Naive B cell (primary cell): ENCODE results near the gene E2F7. TPM values are rescaled to one million over a fixed set of nuclear protein-coding genes. Genes with fewer than 3 reads are reported as not detected.
"Not testable (repeated sequence)": the region's sequence is repeated elsewhere in the genome, so short reads cannot be mapped to it uniquely, and the experiment has no call there.

ENCODE experiments used
- ATAC-seq, 2 donors: fragments of 150-1000 bp; cut with Tn5 transposase; 2 replicates each; pipeline ENCODE4 v1.10.0; 2021; ENCODE audit warnings: low read depth in 2 of 2, mild to moderate bottlenecking in 2 of 2, moderate library complexity in 2 of 2
- DNase-seq: peaks from one replicate; pipeline ENCODE4 v3.0.0; 2022
- H3K27ac Mint-ChIP-seq, 6 donors: one replicate each; pipeline ENCODE4 v1.8.0; 2020 to 2022; ENCODE audit warnings: mild to moderate bottlenecking in 6 of 6, mixed read lengths in 6 of 6, moderate library complexity in 5 of 6, inconsistent platforms in 2 of 6
- H3K27me3 Mint-ChIP-seq, 3 donors: one replicate each; pipeline ENCODE4 v1.8.0; 2021 to 2022; ENCODE audit warnings: mixed read lengths in 3 of 3, mild to moderate bottlenecking in 1 of 3
- H3K36me3 Mint-ChIP-seq, 2 donors: one replicate each; pipeline ENCODE4 v1.8.0; 2020 to 2022; ENCODE audit warnings: mixed read lengths in 2 of 2, inconsistent platforms in 1 of 2, mild to moderate bottlenecking in 1 of 2
- H3K4me1 Mint-ChIP-seq, 3 donors: one replicate each; pipeline ENCODE4 v1.8.0; 2020 to 2022; ENCODE audit warnings: mixed read lengths in 3 of 3, inconsistent platforms in 1 of 3, mild to moderate bottlenecking in 1 of 3, moderate library complexity in 1 of 3
- H3K4me3 Mint-ChIP-seq, 8 donors: one replicate each; pipeline ENCODE4 v1.8.0; 2020 to 2022; ENCODE audit warnings: mild to moderate bottlenecking in 8 of 8, mixed read lengths in 8 of 8, moderate library complexity in 8 of 8, inconsistent platforms in 2 of 8
- H3K9me3 Mint-ChIP-seq, 7 donors: one replicate each; pipeline ENCODE4 v1.8.0; 2020 to 2022; ENCODE audit warnings: mixed read lengths in 7 of 7, mild to moderate bottlenecking in 5 of 7, inconsistent platforms in 2 of 7, moderate library complexity in 1 of 7
- polyA plus RNA-seq, 6 donors: library from polyadenylated mRNA; unstranded; fragments of 300-500 nt; fragmentation: Illumina TruSeq; gene quantifications; one replicate each; pipeline ENCODE4 v1.2.3, GENCODE V29; 2021; ENCODE audit warnings: low read depth in 6 of 6

E2F7 gene
- not detected for polyA plus RNA-seq

GRCh38 chr12:77065361-77066204, at the start of gene E2F7:
Gene E2F7, minus strand, starts transcription at chr12:77065569. Its CDS starts 934 bp downstream, at chr12:77064635.
- H3K4me1 Mint-ChIP-seq, result peaks cover 19 to 33% (median 25%) of the 10 kb centered on the region in 3 donors
- peak; percentile 81 for DNase-seq
- peak within 1 kb of the TSS; percentile 81 to 96 (median 90) for H3K4me3 Mint-ChIP-seq
- H3K27me3 Mint-ChIP-seq, result peaks cover 0 to 28% (median 9%) of the 10 kb centered on the region in 3 donors
- peak within 1 kb of the TSS in 4 of 6 donors; percentile 50 to 92 (median 69) for H3K27ac Mint-ChIP-seq
- ATAC-seq, result peak; percentile 87 to 88
- no peaks in the 10 kb centered on the region for H3K9me3 Mint-ChIP-seq
- no peaks in the 10 kb centered on the region for H3K36me3 Mint-ChIP-seq

- H3K9me3 Mint-ChIP-seq, result peaks cover 6 to 17% (median 15%) of the 10 kb centered on the region in 7 donors
- no peaks in the 10 kb centered on the region for H3K4me1 Mint-ChIP-seq
- ATAC-seq (no peak), DNase-seq (no peak)
- no peak overlapping the region for H3K4me3 Mint-ChIP-seq
- H3K36me3 Mint-ChIP-seq, result peaks cover 4 to 10% of the 10 kb centered on the region in 2 donors
- H3K27ac Mint-ChIP-seq, result no peak overlapping the region
- peaks cover 0 to 9% (median 6%) of the 10 kb centered on the region in 3 donors for H3K27me3 Mint-ChIP-seq
These were observed 48.6 kb upstream of the E2F7 start for GRCh38 chr12:77113971-77114370.

GRCh38 chr12:77108707-77109106, 43.3 kb upstream of the E2F7 start:
- DNase-seq (no peak), ATAC-seq (no peak)
- Mint-ChIP-seq H3K4me1 (no peaks in the 10 kb centered on the region), H3K27me3 (peaks cover 5 to 15% (median 11%) of the 10 kb centered on the region in 3 donors), H3K27ac (no peak overlapping the region), H3K4me3 (no peak overlapping the region), H3K9me3 (peaks cover 6 to 17% (median 15%) of the 10 kb centered on the region in 7 donors), H3K36me3 (peaks cover 4 to 10% of the 10 kb centered on the region in 2 donors)

GRCh38 chr12:77107121-77107520, 41.8 kb upstream of the E2F7 start:
- no peak for ATAC-seq
- DNase-seq, result no peak
- H3K9me3 Mint-ChIP-seq, result peaks cover 6 to 17% (median 13%) of the 10 kb centered on the region in 7 donors
- H3K27ac Mint-ChIP-seq, result no peak overlapping the region
- H3K4me3 Mint-ChIP-seq, result no peak overlapping the region
- H3K27me3 Mint-ChIP-seq, result peaks cover 13 to 24% (median 23%) of the 10 kb centered on the region in 3 donors
- H3K4me1 Mint-ChIP-seq, result no peaks in the 10 kb centered on the region
- H3K36me3 Mint-ChIP-seq, result peaks cover 4 to 10% of the 10 kb centered on the region in 2 donors

GRCh38 chr12:77104792-77105191, 39.4 kb upstream of the E2F7 start:
- Mint-ChIP-seq H3K9me3 (peaks cover 0 to 3% (median 0%) of the 10 kb centered on the region in 7 donors), H3K36me3 (no peaks in the 10 kb centered on the region), H3K27me3 (peaks cover 18 to 24% (median 18%) of the 10 kb centered on the region in 3 donors), H3K27ac (no peak overlapping the region), H3K4me3 (no peak overlapping the region), H3K4me1 (no peaks in the 10 kb centered on the region)
- DNase-seq, result no peak
- no peak for ATAC-seq

- Mint-ChIP-seq H3K4me1 (no peaks in the 10 kb centered on the region), H3K9me3 (peaks cover 0 to 3% (median 0%) of the 10 kb centered on the region in 7 donors), H3K27me3 (peaks cover 18 to 24% (median 18%) of the 10 kb centered on the region in 3 donors), H3K27ac (no peak overlapping the region), H3K36me3 (no peaks in the 10 kb centered on the region), H3K4me3 (no peak overlapping the region)
- ATAC-seq (no peak), DNase-seq (no peak)
These were observed 38.9 kb upstream of the E2F7 start for GRCh38 chr12:77104286-77104685.

- Mint-ChIP-seq H3K9me3 (peaks cover 0 to 3% (median 0%) of the 10 kb centered on the region in 7 donors), H3K4me3 (no peak overlapping the region), H3K36me3 (no peaks in the 10 kb centered on the region), H3K4me1 (no peaks in the 10 kb centered on the region), H3K27ac (no peak overlapping the region), H3K27me3 (peaks cover 18 to 24% (median 18%) of the 10 kb centered on the region in 3 donors)
- DNase-seq (no peak), ATAC-seq (no peak)
These were observed 37.3 kb upstream of the E2F7 start for GRCh38 chr12:77102691-77103090.

- Mint-ChIP-seq H3K27me3 (peaks cover 18 to 28% (median 18%) of the 10 kb centered on the region in 3 donors), H3K4me3 (no peak overlapping the region), H3K4me1 (no peaks in the 10 kb centered on the region), H3K36me3 (no peaks in the 10 kb centered on the region), H3K9me3 (peaks cover 0 to 3% (median 0%) of the 10 kb centered on the region in 7 donors), H3K27ac (no peak overlapping the region)
- ATAC-seq, result no peak
- DNase-seq, result no peak
These were observed 36.8 kb upstream of the E2F7 start for GRCh38 chr12:77102123-77102522.

- no peaks in the 10 kb centered on the region for H3K36me3 Mint-ChIP-seq
- peaks cover 0 to 3% (median 2%) of the 10 kb centered on the region in 7 donors for H3K9me3 Mint-ChIP-seq
- ATAC-seq (no peak), DNase-seq (no peak)
- no peak overlapping the region for H3K4me3 Mint-ChIP-seq
- no peaks in the 10 kb centered on the region for H3K4me1 Mint-ChIP-seq
- peaks cover 13 to 30% (median 18%) of the 10 kb centered on the region in 3 donors for H3K27me3 Mint-ChIP-seq
- no peak overlapping the region for H3K27ac Mint-ChIP-seq
These were observed 34.4 kb upstream of the E2F7 start for GRCh38 chr12:77099799-77100198.

- Mint-ChIP-seq H3K27me3 (peaks cover 4 to 19% (median 5%) of the 10 kb centered on the region in 3 donors), H3K9me3 (peaks cover 0 to 4% (median 2%) of the 10 kb centered on the region in 7 donors), H3K4me3 (no peak overlapping the region), H3K27ac (no peak overlapping the region), H3K36me3 (no peaks in the 10 kb centered on the region), H3K4me1 (peaks cover 0 to 11% (median 9%) of the 10 kb centered on the region in 3 donors)
- ATAC-seq (no peak), DNase-seq (no peak)
These were observed 32.5 kb upstream of the E2F7 start for GRCh38 chr12:77097846-77098245.

- not testable (repeated sequence) for H3K9me3 Mint-ChIP-seq, H3K27me3 Mint-ChIP-seq, ATAC-seq, H3K36me3 Mint-ChIP-seq
- Mint-ChIP-seq H3K27ac (peak overlapping the region in 2 of 6 donors; percentile 8 to 16), H3K4me1 (peaks cover 12 to 40% (median 26%) of the 10 kb centered on the region in 3 donors), H3K4me3 (peak overlapping the region in 2 of 8 donors; percentile 5 to 10)
- DNase-seq, result peak; percentile 8
These were observed 26.9 kb upstream of the E2F7 start for GRCh38 chr12:77092227-77092626.

- Mint-ChIP-seq H3K36me3 (no peaks in the 10 kb centered on the region), H3K4me3 (no peak overlapping the region), H3K4me1 (peaks cover 12 to 40% (median 26%) of the 10 kb centered on the region in 3 donors), H3K9me3 (peaks cover 0 to 8% (median 1%) of the 10 kb centered on the region in 7 donors), H3K27ac (no peak overlapping the region), H3K27me3 (peaks cover 0 to 4% (median 4%) of the 10 kb centered on the region in 3 donors)
- DNase-seq (no peak), ATAC-seq (no peak)
These were observed 24.4 kb upstream of the E2F7 start for GRCh38 chr12:77089686-77090220.

- Mint-ChIP-seq H3K36me3 (no peaks in the 10 kb centered on the region), H3K9me3 (peaks cover 0 to 8% (median 0%) of the 10 kb centered on the region in 7 donors), H3K4me3 (no peak overlapping the region), H3K27me3 (peaks cover 0 to 4% (median 4%) of the 10 kb centered on the region in 3 donors), H3K27ac (no peak overlapping the region), H3K4me1 (peaks cover 9 to 25% (median 12%) of the 10 kb centered on the region in 3 donors)
- DNase-seq (no peak), ATAC-seq (no peak)
These were observed 22.1 kb upstream of the E2F7 start for GRCh38 chr12:77087427-77087826.
